Measurements from ENCODE around the gene PPP6R1. TPM values are rescaled to one million over a fixed set of nuclear protein-coding genes. Genes with fewer than 3 reads are reported as not detected.
"Not testable (repeated sequence)": the region's sequence is repeated elsewhere in the genome, so short reads cannot be mapped to it uniquely, and the experiment has no call there.

PPP6R1 gene
- total RNA-seq, 1 donor from 2014 or later: 63.0 TPM

DNA sequence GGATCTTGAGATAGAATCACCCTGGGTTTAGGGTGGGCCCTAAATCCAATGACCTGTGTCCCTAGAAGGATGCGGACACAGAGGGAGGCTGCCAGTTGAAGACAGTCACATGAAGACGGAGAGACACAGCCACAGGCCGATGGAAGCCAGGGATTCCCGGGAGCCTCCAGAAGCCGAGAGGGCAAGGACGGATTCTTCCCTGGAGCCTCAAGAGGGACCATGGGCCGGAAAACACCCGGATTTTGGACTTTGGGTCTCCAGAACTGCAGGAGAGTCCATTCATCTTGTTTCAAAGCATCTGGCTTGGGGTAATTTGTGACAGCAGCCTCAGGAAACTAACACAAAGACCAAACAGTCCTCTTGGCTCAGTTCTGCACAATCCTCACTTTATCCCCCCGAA is 32.5 kb downstream of the PPP6R1 start:
- no peak for DNase-seq (ENCODE audit: extremely low spot score, unreplicated experiment)
- no peak overlapping the region for H3K4me3 Mint-ChIP-seq (ENCODE audit: unreplicated experiment)
- no peaks in the 10 kb centered on the region for H3K27me3 Mint-ChIP-seq (ENCODE audit: unreplicated experiment)
- no peaks in the 10 kb centered on the region for H3K9me3 Mint-ChIP-seq (ENCODE audit: unreplicated experiment)
- H3K27ac Mint-ChIP-seq (ENCODE audit: unreplicated experiment): no peak overlapping the region
- peaks cover 10% of the 10 kb centered on the region for H3K36me3 Mint-ChIP-seq (ENCODE audit: unreplicated experiment)
- H3K4me1 Mint-ChIP-seq (ENCODE audit: unreplicated experiment): no peaks in the 10 kb centered on the region
- TF ChIP-seq, protein P1, sequence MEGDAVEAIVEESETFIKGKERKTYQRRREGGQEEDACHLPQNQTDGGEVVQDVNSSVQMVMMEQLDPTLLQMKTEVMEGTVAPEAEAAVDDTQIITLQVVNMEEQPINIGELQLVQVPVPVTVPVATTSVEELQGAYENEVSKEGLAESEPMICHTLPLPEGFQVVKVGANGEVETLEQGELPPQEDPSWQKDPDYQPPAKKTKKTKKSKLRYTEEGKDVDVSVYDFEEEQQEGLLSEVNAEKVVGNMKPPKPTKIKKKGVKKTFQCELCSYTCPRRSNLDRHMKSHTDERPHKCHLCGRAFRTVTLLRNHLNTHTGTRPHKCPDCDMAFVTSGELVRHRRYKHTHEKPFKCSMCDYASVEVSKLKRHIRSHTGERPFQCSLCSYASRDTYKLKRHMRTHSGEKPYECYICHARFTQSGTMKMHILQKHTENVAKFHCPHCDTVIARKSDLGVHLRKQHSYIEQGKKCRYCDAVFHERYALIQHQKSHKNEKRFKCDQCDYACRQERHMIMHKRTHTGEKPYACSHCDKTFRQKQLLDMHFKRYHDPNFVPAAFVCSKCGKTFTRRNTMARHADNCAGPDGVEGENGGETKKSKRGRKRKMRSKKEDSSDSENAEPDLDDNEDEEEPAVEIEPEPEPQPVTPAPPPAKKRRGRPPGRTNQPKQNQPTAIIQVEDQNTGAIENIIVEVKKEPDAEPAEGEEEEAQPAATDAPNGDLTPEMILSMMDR (IDR thresholded peaks at IDR 0.05): no peak

DNA sequence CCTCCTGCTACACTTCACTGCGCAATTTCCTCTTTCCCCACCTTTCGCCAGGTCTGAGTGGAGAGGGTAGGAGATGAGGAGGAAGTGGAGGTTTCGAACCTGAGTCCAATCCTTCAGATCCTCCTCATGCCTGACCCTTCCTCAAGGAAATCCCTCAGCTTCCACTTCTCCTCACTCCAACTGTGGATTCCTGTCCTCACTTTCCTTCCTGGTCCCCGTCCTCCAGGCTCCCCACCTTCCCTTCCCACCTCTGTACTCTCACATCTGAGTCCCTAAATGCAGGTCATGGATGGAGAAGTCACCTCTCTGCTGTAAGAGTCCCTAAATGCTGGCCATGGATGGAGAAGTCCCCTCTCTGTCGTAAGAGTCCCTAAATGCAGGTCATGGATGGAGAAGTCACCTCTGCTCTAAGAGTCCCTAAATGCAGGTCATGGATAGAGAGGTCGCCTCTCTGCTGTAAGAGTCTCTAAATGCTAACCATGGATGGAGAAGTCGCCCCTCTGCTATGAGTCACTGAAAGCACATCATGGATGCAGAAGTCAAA is 33.3 kb downstream of the PPP6R1 start:
- Mint-ChIP-seq H3K4me3 (ENCODE audit: unreplicated experiment) (no peak overlapping the region), H3K36me3 (ENCODE audit: unreplicated experiment) (peaks cover 10% of the 10 kb centered on the region), H3K4me1 (ENCODE audit: unreplicated experiment) (no peaks in the 10 kb centered on the region), H3K27ac (ENCODE audit: unreplicated experiment) (no peak overlapping the region), H3K9me3 (ENCODE audit: unreplicated experiment) (peaks cover 5% of the 10 kb centered on the region), H3K27me3 (ENCODE audit: unreplicated experiment) (no peaks in the 10 kb centered on the region)
- TF ChIP-seq, protein P1 (IDR thresholded peaks at IDR 0.05): no peak
- DNase-seq (ENCODE audit: extremely low spot score, unreplicated experiment): no peak

DNA sequence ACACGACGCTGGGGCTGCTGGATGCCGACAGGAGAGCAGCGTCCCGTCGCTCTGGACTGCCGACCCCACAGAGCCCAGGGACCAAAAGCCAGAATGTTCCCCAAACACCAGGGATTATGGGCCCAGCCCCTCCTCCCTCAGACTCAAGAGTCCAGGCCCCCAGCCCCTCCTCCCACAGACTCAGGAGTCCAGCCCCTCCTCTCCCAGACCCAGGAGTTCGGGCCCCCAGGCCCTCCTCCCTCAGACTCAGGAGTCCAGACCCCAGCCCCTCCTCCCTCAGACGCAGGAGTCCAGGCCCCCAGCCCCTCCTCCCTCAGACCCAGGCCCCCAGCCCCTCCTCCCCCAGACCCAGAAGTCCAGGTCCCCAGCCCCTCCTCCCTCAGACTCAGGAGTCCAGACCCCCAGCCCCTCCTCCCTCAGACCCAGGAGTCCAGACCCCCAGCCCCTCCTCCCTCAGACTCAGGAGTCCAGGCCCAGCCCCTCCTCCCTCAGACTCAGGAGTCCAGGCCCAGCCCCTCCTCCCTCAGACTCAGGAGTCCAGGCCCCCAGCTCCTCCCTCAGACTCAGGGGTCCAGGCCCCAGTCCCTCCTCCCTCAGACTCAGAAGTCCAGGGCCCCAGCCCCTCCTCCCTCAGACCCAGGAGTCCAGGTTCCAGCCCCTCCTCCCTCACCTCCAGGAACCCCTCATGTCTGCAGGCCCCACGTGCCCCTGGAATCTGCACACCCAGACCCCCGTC is 34.0 kb downstream of the PPP6R1 start:
- H3K27me3 Mint-ChIP-seq (ENCODE audit: unreplicated experiment); H3K27ac Mint-ChIP-seq (ENCODE audit: unreplicated experiment); DNase-seq (ENCODE audit: extremely low spot score, unreplicated experiment); H3K4me3 Mint-ChIP-seq (ENCODE audit: unreplicated experiment); H3K9me3 Mint-ChIP-seq (ENCODE audit: unreplicated experiment); H3K4me1 Mint-ChIP-seq (ENCODE audit: unreplicated experiment); H3K36me3 Mint-ChIP-seq (ENCODE audit: unreplicated experiment): not testable (repeated sequence)

DNA sequence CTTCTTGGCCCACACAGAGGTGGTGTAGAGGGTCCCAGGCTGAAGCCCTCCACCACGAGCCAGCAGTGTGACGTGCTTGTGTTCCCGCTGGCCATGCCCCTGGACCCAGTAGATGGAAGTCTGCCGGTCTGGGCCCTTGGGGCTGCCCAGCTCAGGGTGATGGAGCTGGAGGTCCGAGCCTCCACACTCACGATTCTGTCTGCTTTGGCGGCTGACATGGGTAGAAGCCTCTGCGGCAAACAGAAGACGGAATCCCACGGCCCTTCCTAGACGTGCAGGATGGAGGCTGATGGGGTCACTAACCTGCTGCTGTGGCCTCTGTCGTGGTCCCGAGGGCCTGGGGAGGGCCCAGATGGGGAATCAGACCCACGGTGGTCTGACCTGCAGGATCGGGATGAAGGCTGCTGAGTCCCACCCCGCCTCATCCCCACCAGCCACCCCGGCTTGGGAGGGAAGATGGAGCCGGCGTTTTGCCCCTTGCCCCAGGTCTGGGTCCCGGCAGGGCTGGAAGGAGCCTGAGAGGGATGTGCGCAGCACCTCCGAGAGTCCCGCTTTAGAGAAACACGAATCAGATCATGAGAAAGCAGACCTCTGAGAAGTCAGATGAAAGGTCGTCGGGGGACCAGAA is 34.7 kb downstream of the PPP6R1 start:
- TF ChIP-seq, protein P1 (IDR thresholded peaks at IDR 0.05): no peak
- DNase-seq (ENCODE audit: extremely low spot score, unreplicated experiment): no peak
- H3K9me3 Mint-ChIP-seq (ENCODE audit: unreplicated experiment): peaks cover 8% of the 10 kb centered on the region
- no peaks in the 10 kb centered on the region for H3K4me1 Mint-ChIP-seq (ENCODE audit: unreplicated experiment)
- peaks cover 7% of the 10 kb centered on the region for H3K36me3 Mint-ChIP-seq (ENCODE audit: unreplicated experiment)
- H3K4me3 Mint-ChIP-seq (ENCODE audit: unreplicated experiment): no peak overlapping the region
- no peaks in the 10 kb centered on the region for H3K27me3 Mint-ChIP-seq (ENCODE audit: unreplicated experiment)
- no peak overlapping the region for H3K27ac Mint-ChIP-seq (ENCODE audit: unreplicated experiment)

DNA sequence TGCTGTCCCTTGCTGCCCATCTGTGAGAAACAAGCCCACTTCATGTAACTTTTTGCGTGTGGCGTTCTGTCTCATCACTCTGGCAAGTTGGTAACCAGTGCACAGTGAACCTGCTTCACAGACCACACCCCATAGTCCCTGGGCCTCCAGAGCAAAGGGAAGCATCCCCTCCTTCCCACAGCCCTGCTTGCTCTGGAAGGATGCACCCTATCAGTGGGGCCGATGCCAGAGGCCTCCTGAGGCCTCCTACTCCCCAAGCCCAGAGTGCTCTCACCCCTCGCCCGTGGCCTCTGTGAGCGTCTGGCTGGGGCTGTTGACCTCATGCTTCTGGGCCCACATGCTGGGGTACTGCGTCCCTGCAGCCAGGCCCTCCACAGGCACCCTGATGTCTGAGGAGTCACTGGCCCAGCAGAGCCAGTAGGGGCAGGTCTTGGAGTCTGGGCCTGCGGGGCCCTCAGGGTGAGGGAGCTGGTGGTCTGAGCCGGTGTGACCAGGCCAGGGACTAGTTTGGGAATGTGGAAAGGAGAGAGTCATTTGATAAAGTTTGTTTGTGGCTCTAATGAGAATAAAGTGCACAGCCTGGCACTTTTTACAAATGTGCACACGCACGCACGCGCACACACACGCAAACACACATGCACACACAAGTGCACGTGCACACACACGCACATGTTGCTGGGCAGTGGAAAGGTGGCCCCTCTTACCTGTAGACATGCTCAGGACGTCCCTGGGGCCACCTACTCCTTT is 35.4 kb downstream of the PPP6R1 start:
- TF ChIP-seq, protein P1 (IDR thresholded peaks at IDR 0.05): no peak
- H3K27ac Mint-ChIP-seq (ENCODE audit: unreplicated experiment): no peak overlapping the region
- no peaks in the 10 kb centered on the region for H3K4me1 Mint-ChIP-seq (ENCODE audit: unreplicated experiment)

More for the DNA sequence above, 35.4 kb downstream of the PPP6R1 start:
- H3K27me3 Mint-ChIP-seq (ENCODE audit: unreplicated experiment): no peaks in the 10 kb centered on the region
- H3K9me3 Mint-ChIP-seq (ENCODE audit: unreplicated experiment): peaks cover 8% of the 10 kb centered on the region
- H3K4me3 Mint-ChIP-seq (ENCODE audit: unreplicated experiment): no peak overlapping the region
- no peak for DNase-seq (ENCODE audit: extremely low spot score, unreplicated experiment)
- peaks cover 7% of the 10 kb centered on the region for H3K36me3 Mint-ChIP-seq (ENCODE audit: unreplicated experiment)
